Measurements from ENCODE around the gene MAPKAP1. TPM values are rescaled to one million over a fixed set of nuclear protein-coding genes. Genes with fewer than 3 reads are reported as not detected.

Gene MAPKAP1
- total and polyA plus RNA-seq, 9 of the 15 experiments (the other 6 are each of a cell fraction or from before 2014, with no cell fraction given) = 2.6 to 82.1 (median 61.1) TPM

- intact Hi-C loops (cut with micrococcal nuclease) = no loop called here
- CTCF ChIA-PET (ENCODE audit: low intra/inter-chr PET ratio) = no interaction called here
These were observed 242.2 kb downstream of the MAPKAP1 start for GRCh38 chr9:125464591-125465385.

GRCh38 chr9:125463926-125464325, 243.1 kb downstream of the MAPKAP1 start:
- no peak overlapping the region for H3K27ac ChIP-seq (ENCODE audit: extremely low read depth, low read depth, low read length)
- no peaks in the 10 kb centered on the region for H4K20me1 ChIP-seq (replicated peaks; ENCODE audit: control insufficient read depth, insufficient read depth, low read length)
- H3K4me2 ChIP-seq (ENCODE audit: insufficient read depth, low read length) = no peak overlapping the region
- FAIRE-seq (no peak), DNase-seq (ENCODE audit: extremely low read depth in 1 of 4, low spot score in 3 of 4) (no peak), ATAC-seq (no peak)
- intact Hi-C loops (cut with micrococcal nuclease) (no loop called here), in situ Hi-C loops (cut with MboI) (no loop called here)
- no peaks in the 10 kb centered on the region for H3K9me3 ChIP-seq (replicated peaks; ENCODE audit: control insufficient read depth, insufficient read depth, low read depth, low read length)
- no peaks in the 10 kb centered on the region for H3K27me3 ChIP-seq (ENCODE audit: control insufficient read depth in 2 of 2, insufficient read depth in 2 of 2, low read length in 2 of 2)
- BruUV-seq (replicated peaks) = no TSS peak
- TF ChIP-seq ZNF121 (CRISPR knock-in tag; conservative IDR thresholded peaks at IDR 0.05) (peak; percentile 68), SMAD2 (IDR thresholded peaks at IDR 0.05; ENCODE audit: low read depth, low read length) (no peak), MAZ (CRISPR knock-in tag; conservative IDR thresholded peaks at IDR 0.05 in 1 of 2, IDR thresholded peaks at IDR 0.05 in 1 of 2) (no peak)
- ChIA-PET POLR2A (interaction anchor here (1.0 kb wide), 2 partner anchors 9 to 18 kb away, joined by 3 to 5 read pairs; no protein-coding TSS in a partner anchor), CTCF (ENCODE audit: low intra/inter-chr PET ratio) (no interaction called here)
- H3K79me2 ChIP-seq (ENCODE audit: control insufficient read depth, insufficient read depth, low read length) = no peaks in the 10 kb centered on the region
- H3K36me3 ChIP-seq (ENCODE audit: control insufficient read depth, insufficient read depth, low read length) = no peaks in the 10 kb centered on the region; the same call in 2 of the 3 replicates
- no peak overlapping the region for H3K9ac ChIP-seq (ENCODE audit: insufficient read depth in 1 of 2, low read depth in 2 of 2, low read length in 2 of 2)
- H3K4me3 ChIP-seq = no peak overlapping the region
- H3K9me1 ChIP-seq (ENCODE audit: control insufficient read depth, insufficient read depth, low read length) = no peaks in the 10 kb centered on the region
- peaks cover 0 to 2% of the 10 kb centered on the region in 2 experiments; a peak in 2 of 5 replicates for H3K4me1 ChIP-seq (replicated peaks in 1 of 2; ENCODE audit: control insufficient read depth in 2 of 2, insufficient read depth in 2 of 2, low read length in 2 of 2)
- WGBS (ENCODE audit: insufficient coverage, low coverage, missing lambda C conversion rate) = 95% methylated on average over 2 of the region's 2 CpGs
- no peak overlapping the region for H2AFZ ChIP-seq (ENCODE audit: low read depth, low read length)

More at GRCh38 chr9:125464591-125465385, 242.2 kb downstream of the MAPKAP1 start:
- Histone ChIP-seq H3K4me1 (replicated peaks in 1 of 2; ENCODE audit: control insufficient read depth in 2 of 2, insufficient read depth in 2 of 2, low read length in 2 of 2) (peaks cover 0 to 2% of the 10 kb centered on the region in 2 experiments; a peak in 2 of 5 replicates), H3K4me2 (ENCODE audit: insufficient read depth, low read length) (no peak overlapping the region), H3K9me3 (replicated peaks; ENCODE audit: control insufficient read depth, insufficient read depth, low read depth, low read length) (no peaks in the 10 kb centered on the region), H3K4me3 (no peak overlapping the region), H3K79me2 (ENCODE audit: control insufficient read depth, insufficient read depth, low read length) (no peaks in the 10 kb centered on the region), H3K36me3 (ENCODE audit: control insufficient read depth, insufficient read depth, low read length) (peaks cover 1% of the 10 kb centered on the region; the same call in 2 of the 3 replicates), H3K9ac (ENCODE audit: insufficient read depth in 1 of 2, low read depth in 2 of 2, low read length in 2 of 2) (no peak overlapping the region), H3K27ac (ENCODE audit: extremely low read depth, low read depth, low read length) (no peak overlapping the region), H3K27me3 (ENCODE audit: control insufficient read depth in 2 of 2, insufficient read depth in 2 of 2, low read length in 2 of 2) (no peaks in the 10 kb centered on the region), H3K9me1 (ENCODE audit: control insufficient read depth, insufficient read depth, low read length) (no peaks in the 10 kb centered on the region), H4K20me1 (replicated peaks; ENCODE audit: control insufficient read depth, insufficient read depth, low read length) (no peaks in the 10 kb centered on the region), H2AFZ (ENCODE audit: low read depth, low read length) (no peak overlapping the region)
- DNase-seq (ENCODE audit: extremely low read depth in 1 of 4, low spot score in 3 of 4) = no peak
- POLR2A ChIA-PET = no interaction called here
- no peak for FAIRE-seq
- no TSS peak for BruUV-seq (replicated peaks)
- no peak for ATAC-seq
- 78% methylated on average over 11 of the region's 12 CpGs for WGBS (ENCODE audit: insufficient coverage, low coverage, missing lambda C conversion rate)
- no peak for TF ChIP-seq SMARCC2 (IDR thresholded peaks at IDR 0.05; ENCODE audit: low read depth)
- peak; percentile 23; the same call in 1 of the 2 replicates for TF ChIP-seq ZNF316 (IDR thresholded peaks at IDR 0.05)
- in situ Hi-C loops (cut with MboI) = no loop called here

Data from K562 (cell line).